IMR-90 (cell line): ENCODE data around the gene PFN1.

Source experiments
- BHLHE40 ChIP-seq: fragments of 150-350 bp; IDR thresholded peaks from 2 replicates; pipeline ENCODE4 v1.6.1; 2016; ENCODE audit warnings: mild to moderate bottlenecking, low read depth, low read length
- CEBPB ChIP-seq: IDR thresholded peaks from 2 replicates; pipeline ENCODE4 v1.6.1; 2012; ENCODE audit warnings: low read depth, low read length, improper control_type of control experiment
- CHD1 ChIP-seq: IDR thresholded peaks from 2 replicates; pipeline ENCODE4 v1.6.1; 2012; ENCODE audit warnings: low read depth, low read length, improper control_type of control experiment
- CTCF ChIP-seq: conservative IDR thresholded peaks from 2 replicates; pipeline ENCODE4 v1.5.1; 2012; ENCODE audit warnings: mild to moderate bottlenecking, low read depth, low read length, improper control_type of control experiment
- FOS ChIP-seq: fragments of 150-350 bp; IDR thresholded peaks from 2 replicates; pipeline ENCODE4 v1.6.1; 2016; ENCODE audit warnings: low read depth, low read length
- MAFK ChIP-seq: IDR thresholded peaks from 2 replicates; pipeline ENCODE4 v1.6.1; 2012; ENCODE audit warnings: low read depth, low read length, improper control_type of control experiment
- MAZ ChIP-seq: IDR thresholded peaks from 2 replicates; pipeline ENCODE4 v1.6.1; 2012; ENCODE audit warnings: low read depth, mild to moderate bottlenecking, low read length, improper control_type of control experiment, moderate library complexity, borderline replicate concordance
- MXI1 ChIP-seq: IDR thresholded peaks from 2 replicates; pipeline ENCODE4 v1.6.1; 2012; ENCODE audit warnings: low read depth, mild to moderate bottlenecking, low read length, moderate library complexity, borderline replicate concordance
- NFE2L2 ChIP-seq: fragments of 150-350 bp; IDR thresholded peaks from 2 replicates; pipeline ENCODE4 v1.6.1; 2016; ENCODE audit warnings: low read depth, mild to moderate bottlenecking, low read length
- POLR2A ChIP-seq: IDR thresholded peaks from 2 replicates; pipeline ENCODE4 v1.6.1; 2012; ENCODE audit warnings: mild to moderate bottlenecking, low read depth, low read length
- RAD21 ChIP-seq: IDR thresholded peaks from 2 replicates; pipeline ENCODE4 v1.6.1; 2012; ENCODE audit warnings: low read length, improper control_type of control experiment
- RFX5 ChIP-seq: IDR thresholded peaks from 2 replicates; pipeline ENCODE4 v1.8.0; 2012; ENCODE audit warnings: low read depth, mild to moderate bottlenecking, low read length, moderate library complexity
- SMC3 ChIP-seq: fragments of 150-350 bp; IDR thresholded peaks from 2 replicates; pipeline ENCODE4 v1.6.1; 2016; ENCODE audit warnings: low read depth, mild to moderate bottlenecking, antibody characterized with exemption, low read length, moderate library complexity
- USF2 ChIP-seq: fragments of 150-350 bp; IDR thresholded peaks from 2 replicates; pipeline ENCODE4 v1.6.1; 2017; ENCODE audit warnings: mild to moderate bottlenecking, antibody characterized with exemption, low read length, low read depth

GRCh38 chr17:4920351-4921048 lies 27.8 kb downstream of the PFN1 start:
- no peak for TF ChIP-seq FOS
- TF ChIP-seq CTCF = no peak
- TF ChIP-seq MXI1 = no peak
- TF ChIP-seq POLR2A = no peak
- no peak for TF ChIP-seq MAFK
- no peak for TF ChIP-seq SMC3
- no peak for TF ChIP-seq BHLHE40
- no peak for TF ChIP-seq RFX5
- TF ChIP-seq RAD21 = no peak
- no peak for TF ChIP-seq USF2
- no peak for TF ChIP-seq MAZ
- TF ChIP-seq NFE2L2 = no peak
- no peak for TF ChIP-seq CHD1
- TF ChIP-seq CEBPB = peak; percentile 84
